Caco-2 (cell line): Measurements from ENCODE around the gene RAC3. TPM values are rescaled to one million over a fixed set of nuclear protein-coding genes. Genes with fewer than 3 reads are reported as not detected.
A peak's percentile ranks its signal among the peaks of the same experiment; 100 is the strongest.

Experiments
- BruUV-seq: library from RNA; stranded (reverse); fragments of 400-500 nt; replicated peaks from 2 replicates; lab custom pipeline; 2021; lab: Mats Ljungman, UMichigan
- CTCF ChIA-PET: fragments of 300-600 bp; sonication (Branson Sonifier 250); formaldehyde crosslinking; loops from one replicate; lab custom pipeline; 2022; ENCODE audit warnings: antibody characterized with exemption; lab: Charles Lee
- POLR2A ChIA-PET: fragments of 300-600 bp; sonication (Branson Sonifier 250); formaldehyde crosslinking; loops from one replicate; lab custom pipeline; 2022; ENCODE audit warnings: antibody characterized with exemption; lab: Charles Lee
- DNase-seq, 2 experiments: peaks; one replicate each; pipeline versions ENCODE4 v3.0.0 to v3.0.0-alpha.2; 2020 to 2022
- H3K27me3 ChIP-seq: replicated peaks from 2 replicates; pipeline ENCODE4 v1.6.0; 2011; ENCODE audit warnings: low read length; ENCODE audit not compliant: control insufficient read depth, insufficient read depth
- H3K36me3 ChIP-seq: 2 replicates; pipeline ENCODE4 v1.5.1; 2011; ENCODE audit warnings: low read length; ENCODE audit not compliant: control insufficient read depth, insufficient read depth
- H3K4me1 ChIP-seq: fragments of 250-450 bp; sonication (Bioruptor Pico); 2 replicates; pipeline ENCODE4 v1.5.1; 2020; ENCODE audit warnings: mild to moderate bottlenecking
- H3K4me3 ChIP-seq: 2 replicates; pipeline ENCODE4 v1.5.1; 2011; ENCODE audit warnings: low read depth, mild to moderate bottlenecking, control low read depth, low read length
- H3K9me3 ChIP-seq: fragments of 250-450 bp; sonication (Bioruptor Pico); 2 replicates; pipeline ENCODE4 v1.5.1; 2020; ENCODE audit warnings: mild to moderate bottlenecking, moderate library complexity
- H3K27ac Mint-ChIP-seq: one replicate; pipeline ENCODE4 v1.8.0; 2022; ENCODE audit warnings: mixed read lengths; ENCODE audit not compliant: unreplicated experiment
- H3K27me3 Mint-ChIP-seq: one replicate; pipeline ENCODE4 v1.8.0; 2022; ENCODE audit warnings: mixed read lengths; ENCODE audit not compliant: insufficient read depth, unreplicated experiment
- H3K36me3 Mint-ChIP-seq: one replicate; pipeline ENCODE4 v1.8.0; 2022; ENCODE audit warnings: mild to moderate bottlenecking, mixed read lengths; ENCODE audit not compliant: insufficient read depth, unreplicated experiment
- H3K4me1 Mint-ChIP-seq: one replicate; pipeline ENCODE4 v1.8.0; 2022; ENCODE audit warnings: low read depth, mixed read lengths; ENCODE audit not compliant: unreplicated experiment
- H3K4me3 Mint-ChIP-seq: one replicate; pipeline ENCODE4 v1.8.0; 2022; ENCODE audit warnings: mild to moderate bottlenecking, moderate library complexity, mixed read lengths; ENCODE audit not compliant: unreplicated experiment
- H3K9me3 Mint-ChIP-seq: one replicate; pipeline ENCODE4 v1.8.0; 2022; ENCODE audit warnings: mixed read lengths; ENCODE audit not compliant: unreplicated experiment
- intact Hi-C: fragments of 100-400 bp; cut with micrococcal nuclease; formaldehyde crosslinking; loops from one replicate; pipeline ENCODE4 v1.10.0; 2022; ENCODE audit not compliant: unreplicated experiment
- total RNA-seq: library from RNA; stranded (reverse); gene quantifications from 2 replicates; pipeline ENCODE4 v1.2.3, GENCODE V29; 2022
- TF ChIP-seq, protein P1 (sequence below), 2 experiments: fragments of 200-600 bp in 1 of 2; IDR thresholded peaks; 1 replicate in 1 of 2; 2 replicates in 1 of 2; pipeline versions ENCODE4 v1.5.1 to v1.8.0; 2011 to 2022; ENCODE audit warnings: antibody characterized with exemption in 1 of 2, control low read depth in 1 of 2, inconsistent platforms in 1 of 2, low read depth in 1 of 2, low read length in 1 of 2, mild to moderate bottlenecking in 1 of 2, moderate library complexity in 1 of 2; ENCODE audit not compliant: insufficient read depth in 1 of 2, severe bottlenecking in 1 of 2, unreplicated experiment in 1 of 2

The RAC3 gene
- total RNA-seq, 1 experiment from 2014 or later = 94.5 TPM

DNA sequence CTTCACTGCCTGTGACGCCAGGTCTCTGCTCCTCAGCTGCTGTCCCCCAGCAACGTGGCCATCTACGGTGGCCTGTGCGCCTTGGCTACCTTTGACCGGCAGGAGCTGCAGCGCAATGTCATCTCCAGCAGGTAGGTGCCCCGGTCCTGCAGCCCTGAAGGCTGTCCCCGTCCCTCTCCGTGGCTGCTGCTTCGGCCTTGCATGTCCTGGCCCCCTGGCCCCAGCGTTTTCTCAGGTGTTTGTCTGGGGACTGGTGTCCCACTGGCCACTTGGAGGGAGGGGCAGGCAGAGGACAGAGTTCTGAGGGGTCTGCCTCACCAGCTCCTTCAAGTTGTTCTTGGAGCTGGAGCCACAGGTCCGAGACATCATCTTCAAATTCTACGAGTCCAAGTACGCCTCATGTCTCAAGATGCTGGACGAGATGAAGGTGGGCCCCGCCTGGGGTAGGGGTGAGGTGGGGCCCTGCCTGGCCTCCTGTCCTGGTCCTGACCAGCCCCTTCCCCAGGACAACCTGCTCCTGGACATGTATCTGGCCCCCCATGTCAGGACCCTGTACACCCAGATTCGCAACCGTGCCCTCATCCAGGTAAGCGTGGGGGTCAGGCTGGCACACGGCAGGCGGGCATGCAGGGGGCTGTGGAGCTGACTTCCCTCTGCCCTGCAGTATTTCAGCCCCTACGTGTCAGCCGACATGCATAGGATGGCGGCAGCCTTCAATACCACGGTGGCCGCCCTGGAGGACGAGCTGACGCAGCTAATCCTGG, 24.7 kb downstream of the RAC3 start:
- Mint-ChIP-seq H3K4me3 (no peak overlapping the region), H3K9me3 (no peaks in the 10 kb centered on the region), H3K27ac (peak overlapping the region; percentile 29), H3K4me1 (no peaks in the 10 kb centered on the region), H3K27me3 (no peaks in the 10 kb centered on the region), H3K36me3 (peaks cover 63% of the 10 kb centered on the region)
- Histone ChIP-seq H3K27me3 (no peaks in the 10 kb centered on the region), H3K4me3 (no peak overlapping the region), H3K9me3 (no peaks in the 10 kb centered on the region), H3K36me3 (peaks cover 1% of the 10 kb centered on the region; the same call in 1 of the 2 replicates), H3K4me1 (no peaks in the 10 kb centered on the region; the same call in 1 of the 2 replicates)
- DNase-seq = no peak
- CTCF ChIA-PET = interaction anchor here (1.0 to 1.1 kb wide), 2 partner anchors 19 to 25 kb away, joined by 3 to 7 read pairs; partner anchors contain the start of genes DCXR and RAC3
- no TSS peak for BruUV-seq
- POLR2A ChIA-PET = no interaction called here
- TF ChIP-seq, protein P1, sequence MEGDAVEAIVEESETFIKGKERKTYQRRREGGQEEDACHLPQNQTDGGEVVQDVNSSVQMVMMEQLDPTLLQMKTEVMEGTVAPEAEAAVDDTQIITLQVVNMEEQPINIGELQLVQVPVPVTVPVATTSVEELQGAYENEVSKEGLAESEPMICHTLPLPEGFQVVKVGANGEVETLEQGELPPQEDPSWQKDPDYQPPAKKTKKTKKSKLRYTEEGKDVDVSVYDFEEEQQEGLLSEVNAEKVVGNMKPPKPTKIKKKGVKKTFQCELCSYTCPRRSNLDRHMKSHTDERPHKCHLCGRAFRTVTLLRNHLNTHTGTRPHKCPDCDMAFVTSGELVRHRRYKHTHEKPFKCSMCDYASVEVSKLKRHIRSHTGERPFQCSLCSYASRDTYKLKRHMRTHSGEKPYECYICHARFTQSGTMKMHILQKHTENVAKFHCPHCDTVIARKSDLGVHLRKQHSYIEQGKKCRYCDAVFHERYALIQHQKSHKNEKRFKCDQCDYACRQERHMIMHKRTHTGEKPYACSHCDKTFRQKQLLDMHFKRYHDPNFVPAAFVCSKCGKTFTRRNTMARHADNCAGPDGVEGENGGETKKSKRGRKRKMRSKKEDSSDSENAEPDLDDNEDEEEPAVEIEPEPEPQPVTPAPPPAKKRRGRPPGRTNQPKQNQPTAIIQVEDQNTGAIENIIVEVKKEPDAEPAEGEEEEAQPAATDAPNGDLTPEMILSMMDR (IDR thresholded peaks at IDR 0.05; ENCODE audit: insufficient read depth in 1 of 2, low read depth in 1 of 2, low read length in 1 of 2, severe bottlenecking in 1 of 2, unreplicated experiment in 1 of 2) = no peak
- intact Hi-C loops = no loop called here

DNA sequence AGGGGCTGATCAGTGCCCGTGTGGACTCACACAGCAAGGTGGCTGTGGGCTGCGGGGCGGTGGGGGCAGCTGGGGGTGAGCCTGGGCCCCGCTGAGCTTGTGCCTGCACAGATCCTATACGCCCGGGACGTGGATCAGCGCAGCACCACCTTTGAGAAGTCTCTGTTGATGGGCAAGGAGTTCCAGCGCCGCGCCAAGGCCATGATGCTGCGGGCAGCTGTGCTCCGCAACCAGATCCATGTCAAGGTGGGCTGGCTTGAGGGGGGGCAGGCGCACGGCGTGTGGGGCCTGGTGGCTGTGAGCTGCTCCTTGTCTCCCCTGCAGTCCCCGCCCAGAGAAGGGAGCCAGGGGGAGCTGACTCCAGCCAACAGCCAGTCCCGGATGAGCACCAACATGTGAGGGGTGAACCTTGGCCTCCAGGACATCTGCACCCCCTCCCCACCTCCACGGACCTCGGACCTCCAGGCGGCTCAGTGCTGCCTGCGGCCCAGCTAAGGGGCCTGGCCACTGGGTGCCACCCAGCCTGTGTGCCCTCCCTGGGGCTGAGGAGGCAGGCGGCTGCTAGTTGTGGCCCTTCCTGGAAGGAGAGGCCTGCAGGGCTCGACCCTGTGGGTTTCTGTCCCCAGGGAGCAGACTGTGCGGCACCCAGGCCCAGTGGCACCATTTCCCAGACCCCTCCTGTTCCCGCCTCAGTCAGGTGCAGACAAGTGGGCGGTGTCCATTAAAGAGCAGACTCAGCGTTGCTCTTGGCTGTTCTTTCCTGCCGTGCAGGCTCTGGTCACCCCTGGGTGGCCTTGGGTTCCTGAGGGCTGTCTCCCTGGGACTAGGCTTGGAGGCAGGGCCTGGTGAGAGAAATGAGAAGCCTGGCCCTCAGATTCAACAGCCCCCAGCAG, 25.5 kb downstream of the RAC3 start:
- H3K36me3 Mint-ChIP-seq = peaks cover 71% of the 10 kb centered on the region
- CTCF ChIA-PET = interaction anchor here (1.1 kb wide), 1 partner anchor 19 kb away, joined by 3 read pairs; the partner anchor contains the start of gene DCXR

More for the DNA sequence above, 25.5 kb downstream of the RAC3 start:
- Mint-ChIP-seq H3K4me1 (no peaks in the 10 kb centered on the region), H3K9me3 (no peaks in the 10 kb centered on the region), H3K4me3 (no peak overlapping the region), H3K27ac (peak overlapping the region; percentile 29), H3K27me3 (no peaks in the 10 kb centered on the region)
- Histone ChIP-seq H3K36me3 (peaks cover 1% of the 10 kb centered on the region; the same call in 1 of the 2 replicates), H3K9me3 (no peaks in the 10 kb centered on the region), H3K27me3 (no peaks in the 10 kb centered on the region), H3K4me3 (no peak overlapping the region), H3K4me1 (no peaks in the 10 kb centered on the region; the same call in 1 of the 2 replicates)
- intact Hi-C loops = no loop called here
- POLR2A ChIA-PET = no interaction called here
- BruUV-seq = TSS peak; percentile 54
- TF ChIP-seq, protein P1 (IDR thresholded peaks at IDR 0.05; ENCODE audit: insufficient read depth in 1 of 2, low read depth in 1 of 2, low read length in 1 of 2, severe bottlenecking in 1 of 2, unreplicated experiment in 1 of 2) = no peak
- DNase-seq = no peak
